Measurements from ENCODE around the gene STX5. TPM values are rescaled to one million over a fixed set of nuclear protein-coding genes. Genes with fewer than 3 reads are reported as not detected.

The STX5 gene
- total and polyA plus RNA-seq, 9 of the 15 experiments (the other 6 are each of a cell fraction or from before 2014, with no cell fraction given) = 2.8 to 28.6 (median 23.7) TPM

DNA sequence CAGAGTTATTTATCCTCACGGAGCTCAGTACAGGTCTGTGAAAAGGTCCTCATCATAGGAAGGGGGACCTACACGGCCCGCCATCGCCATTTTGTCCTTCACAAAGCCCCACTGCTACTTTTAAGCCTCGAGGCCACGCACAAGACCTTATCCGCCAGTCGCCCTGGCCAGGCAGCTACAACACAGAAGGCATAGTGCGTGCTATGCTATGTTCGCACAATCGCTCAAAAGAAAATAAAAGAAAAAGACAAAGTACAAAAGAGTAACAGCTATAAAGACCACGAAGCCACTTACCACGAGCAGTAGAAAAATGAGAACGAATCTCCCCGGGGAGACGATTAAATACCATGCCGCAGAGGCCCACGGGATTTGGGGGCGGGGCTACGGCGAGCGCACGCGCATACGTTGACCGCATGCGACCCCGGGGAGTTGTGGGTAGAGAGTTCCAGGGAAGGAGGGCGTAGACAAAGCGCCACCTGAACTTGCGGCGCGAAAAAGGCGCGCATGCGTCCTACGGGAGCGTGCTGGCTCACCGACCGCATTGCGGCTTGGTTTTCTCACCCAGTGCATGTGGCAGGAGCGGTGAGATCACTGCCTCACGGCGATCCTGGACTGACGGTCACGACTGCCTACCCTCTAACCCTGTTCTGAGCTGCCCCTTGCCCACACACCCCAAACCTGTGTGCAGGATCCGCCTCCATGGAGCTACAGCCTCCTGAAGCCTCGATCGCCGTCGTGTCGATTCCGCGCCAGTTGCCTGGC lies 23.9 kb upstream of the STX5 start (continued):
- TF ChIP-seq, protein P1, sequence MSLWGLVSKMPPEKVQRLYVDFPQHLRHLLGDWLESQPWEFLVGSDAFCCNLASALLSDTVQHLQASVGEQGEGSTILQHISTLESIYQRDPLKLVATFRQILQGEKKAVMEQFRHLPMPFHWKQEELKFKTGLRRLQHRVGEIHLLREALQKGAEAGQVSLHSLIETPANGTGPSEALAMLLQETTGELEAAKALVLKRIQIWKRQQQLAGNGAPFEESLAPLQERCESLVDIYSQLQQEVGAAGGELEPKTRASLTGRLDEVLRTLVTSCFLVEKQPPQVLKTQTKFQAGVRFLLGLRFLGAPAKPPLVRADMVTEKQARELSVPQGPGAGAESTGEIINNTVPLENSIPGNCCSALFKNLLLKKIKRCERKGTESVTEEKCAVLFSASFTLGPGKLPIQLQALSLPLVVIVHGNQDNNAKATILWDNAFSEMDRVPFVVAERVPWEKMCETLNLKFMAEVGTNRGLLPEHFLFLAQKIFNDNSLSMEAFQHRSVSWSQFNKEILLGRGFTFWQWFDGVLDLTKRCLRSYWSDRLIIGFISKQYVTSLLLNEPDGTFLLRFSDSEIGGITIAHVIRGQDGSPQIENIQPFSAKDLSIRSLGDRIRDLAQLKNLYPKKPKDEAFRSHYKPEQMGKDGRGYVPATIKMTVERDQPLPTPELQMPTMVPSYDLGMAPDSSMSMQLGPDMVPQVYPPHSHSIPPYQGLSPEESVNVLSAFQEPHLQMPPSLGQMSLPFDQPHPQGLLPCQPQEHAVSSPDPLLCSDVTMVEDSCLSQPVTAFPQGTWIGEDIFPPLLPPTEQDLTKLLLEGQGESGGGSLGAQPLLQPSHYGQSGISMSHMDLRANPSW (CRISPR knock-in tag; IDR thresholded peaks at IDR 0.05) = no peak; the same call in 1 of the 2 replicates
- TF ChIP-seq STAT5A (IDR thresholded peaks at IDR 0.05; ENCODE audit: borderline replicate concordance, low read length) = no peak
- TF ChIP-seq, protein P2, sequence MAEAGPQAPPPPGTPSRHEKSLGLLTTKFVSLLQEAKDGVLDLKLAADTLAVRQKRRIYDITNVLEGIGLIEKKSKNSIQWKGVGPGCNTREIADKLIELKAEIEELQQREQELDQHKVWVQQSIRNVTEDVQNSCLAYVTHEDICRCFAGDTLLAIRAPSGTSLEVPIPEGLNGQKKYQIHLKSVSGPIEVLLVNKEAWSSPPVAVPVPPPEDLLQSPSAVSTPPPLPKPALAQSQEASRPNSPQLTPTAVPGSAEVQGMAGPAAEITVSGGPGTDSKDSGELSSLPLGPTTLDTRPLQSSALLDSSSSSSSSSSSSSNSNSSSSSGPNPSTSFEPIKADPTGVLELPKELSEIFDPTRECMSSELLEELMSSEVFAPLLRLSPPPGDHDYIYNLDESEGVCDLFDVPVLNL (CRISPR knock-in tag; IDR thresholded peaks at IDR 0.05; ENCODE audit: low read depth) = peak; percentile 96
- 0 out of 2 replicates have a peak, but pooled peaks have one; percentile 26 for TF ChIP-seq GABPB2 (CRISPR knock-in tag; conservative IDR thresholded peaks at IDR 0.05)
- TF ChIP-seq, protein P3, sequence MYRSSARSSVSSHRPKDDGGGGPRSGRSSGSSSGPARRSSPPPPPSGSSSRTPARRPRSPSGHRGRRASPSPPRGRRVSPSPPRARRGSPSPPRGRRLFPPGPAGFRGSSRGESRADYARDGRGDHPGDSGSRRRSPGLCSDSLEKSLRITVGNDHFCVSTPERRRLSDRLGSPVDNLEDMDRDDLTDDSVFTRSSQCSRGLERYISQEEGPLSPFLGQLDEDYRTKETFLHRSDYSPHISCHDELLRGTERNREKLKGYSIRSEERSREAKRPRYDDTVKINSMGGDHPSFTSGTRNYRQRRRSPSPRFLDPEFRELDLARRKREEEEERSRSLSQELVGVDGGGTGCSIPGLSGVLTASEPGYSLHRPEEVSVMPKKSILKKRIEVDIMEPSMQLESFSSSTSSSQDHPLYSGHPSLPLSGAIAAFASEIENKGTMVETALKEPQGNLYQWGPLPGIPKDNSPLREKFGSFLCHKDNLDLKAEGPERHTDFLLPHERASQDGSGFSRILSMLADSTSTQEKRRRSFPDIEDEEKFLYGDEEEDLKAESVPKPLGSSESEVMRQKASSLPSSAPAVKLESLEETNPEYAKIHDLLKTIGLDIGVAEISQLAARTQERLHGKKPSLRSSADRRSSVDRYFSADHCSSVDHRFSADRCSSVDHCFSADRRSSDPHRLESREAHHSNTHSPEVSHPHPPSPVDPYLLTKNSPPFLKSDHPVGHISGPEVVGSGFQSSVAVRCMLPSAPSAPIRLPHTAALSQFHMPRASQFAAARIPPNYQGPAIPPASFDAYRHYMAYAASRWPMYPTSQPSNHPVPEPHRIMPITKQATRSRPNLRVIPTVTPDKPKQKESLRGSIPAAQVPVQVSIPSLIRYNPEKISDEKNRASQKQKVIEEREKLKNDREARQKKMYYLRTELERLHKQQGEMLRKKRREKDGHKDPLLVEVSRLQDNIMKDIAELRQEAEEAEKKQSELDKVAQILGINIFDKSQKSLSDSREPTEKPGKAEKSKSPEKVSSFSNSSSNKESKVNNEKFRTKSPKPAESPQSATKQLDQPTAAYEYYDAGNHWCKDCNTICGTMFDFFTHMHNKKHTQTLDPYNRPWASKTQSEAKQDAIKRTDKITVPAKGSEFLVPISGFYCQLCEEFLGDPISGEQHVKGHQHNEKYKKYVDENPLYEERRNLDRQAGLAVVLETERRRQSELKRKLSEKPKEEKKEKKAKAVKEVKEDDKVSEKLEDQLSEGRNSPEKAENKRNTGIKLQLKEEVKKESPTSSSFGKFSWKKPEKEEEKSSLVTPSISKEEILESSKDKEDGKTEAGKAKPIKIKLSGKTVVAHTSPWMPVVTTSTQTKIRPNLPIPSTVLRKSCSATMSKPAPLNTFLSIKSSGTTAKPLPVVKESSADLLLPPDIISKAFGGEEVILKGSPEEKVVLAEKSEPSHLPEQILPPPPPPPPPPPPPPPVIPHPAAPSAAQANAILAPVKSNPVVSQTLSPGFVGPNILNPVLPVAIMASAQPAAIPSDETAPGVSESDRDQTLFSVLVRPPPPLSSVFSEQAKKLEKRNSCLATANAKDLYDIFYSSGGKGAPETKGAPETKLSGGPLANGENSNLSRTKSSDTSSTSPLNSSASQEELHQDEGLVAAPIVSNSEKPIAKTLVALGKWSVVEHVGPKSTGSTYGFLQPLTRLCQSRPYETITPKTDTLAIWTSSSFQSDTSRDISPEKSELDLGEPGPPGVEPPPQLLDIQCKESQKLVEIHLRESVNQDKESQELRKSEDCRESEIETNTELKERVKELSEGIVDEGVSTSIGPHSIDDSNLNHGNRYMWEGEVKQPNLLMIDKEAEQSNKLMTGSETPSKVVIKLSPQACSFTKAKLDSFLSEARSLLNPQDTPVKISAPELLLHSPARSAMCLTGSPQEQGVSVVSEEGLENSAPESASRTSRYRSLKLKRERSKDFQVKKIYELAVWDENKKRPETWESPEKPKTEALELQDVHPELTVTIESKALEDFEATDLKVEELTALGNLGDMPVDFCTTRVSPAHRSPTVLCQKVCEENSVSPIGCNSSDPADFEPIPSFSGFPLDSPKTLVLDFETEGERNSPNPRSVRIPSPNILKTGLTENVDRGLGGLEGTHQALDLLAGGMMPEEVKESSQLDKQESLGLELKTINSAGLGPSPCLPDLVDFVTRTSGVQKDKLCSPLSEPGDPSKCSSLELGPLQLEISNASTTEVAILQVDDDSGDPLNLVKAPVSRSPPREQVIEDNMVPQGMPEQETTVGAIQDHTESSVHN (IDR thresholded peaks at IDR 0.05; ENCODE audit: borderline replicate concordance in 1 of 2, low read depth in 1 of 2) = no peak; a peak in 1 of 4 replicates
- TF ChIP-seq ZBTB17 (CRISPR knock-in tag; IDR thresholded peaks at IDR 0.05) = no peak
- TF ChIP-seq PRDM10 (IDR thresholded peaks at IDR 0.05; ENCODE audit: partially characterized antibody) = no peak
- no peak for TF ChIP-seq IRF1 (CRISPR knock-in tag; IDR thresholded peaks at IDR 0.05; ENCODE audit: borderline replicate concordance)

Measured in K562 (cell line).